Loucy (cell line): ENCODE results near the gene GPR137B.

ENCODE experiments used
- EZH2phosphoT487 ChIP-seq: fragments of 200-600 bp; IDR thresholded peaks from 2 replicates; pipeline ENCODE4 v1.6.1; 2018; ENCODE audit warnings: antibody characterized with exemption, mild to moderate bottlenecking, moderate library complexity, borderline replicate concordance
- TF ChIP-seq, protein P1 (sequence below): fragments of 200-600 bp; sonication (generic); conservative IDR thresholded peaks from 2 replicates; pipeline ENCODE4 v1.5.1; 2014; ENCODE audit warnings: mild to moderate bottlenecking, antibody characterized with exemption, low read length

DNA sequence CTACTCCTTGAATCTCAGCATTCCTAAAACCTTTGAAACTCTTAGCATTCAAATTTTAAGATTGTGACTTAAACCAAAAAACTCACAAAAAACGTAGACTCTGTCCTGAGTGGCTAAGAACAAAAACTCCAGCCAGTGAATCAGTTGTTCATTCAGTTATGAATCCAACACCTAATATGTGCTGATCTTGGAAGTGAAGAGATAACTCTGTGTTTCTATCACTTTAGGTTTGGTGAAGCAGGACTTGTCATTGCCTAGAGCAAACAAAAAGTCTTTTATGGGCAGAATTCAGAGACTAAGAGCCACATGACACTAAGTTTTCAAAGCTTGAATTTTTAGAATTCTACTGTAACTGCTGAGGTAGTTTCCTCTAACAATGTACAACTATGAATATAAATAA, 10.4 kb upstream of the GPR137B start:
- TF ChIP-seq, protein P1, sequence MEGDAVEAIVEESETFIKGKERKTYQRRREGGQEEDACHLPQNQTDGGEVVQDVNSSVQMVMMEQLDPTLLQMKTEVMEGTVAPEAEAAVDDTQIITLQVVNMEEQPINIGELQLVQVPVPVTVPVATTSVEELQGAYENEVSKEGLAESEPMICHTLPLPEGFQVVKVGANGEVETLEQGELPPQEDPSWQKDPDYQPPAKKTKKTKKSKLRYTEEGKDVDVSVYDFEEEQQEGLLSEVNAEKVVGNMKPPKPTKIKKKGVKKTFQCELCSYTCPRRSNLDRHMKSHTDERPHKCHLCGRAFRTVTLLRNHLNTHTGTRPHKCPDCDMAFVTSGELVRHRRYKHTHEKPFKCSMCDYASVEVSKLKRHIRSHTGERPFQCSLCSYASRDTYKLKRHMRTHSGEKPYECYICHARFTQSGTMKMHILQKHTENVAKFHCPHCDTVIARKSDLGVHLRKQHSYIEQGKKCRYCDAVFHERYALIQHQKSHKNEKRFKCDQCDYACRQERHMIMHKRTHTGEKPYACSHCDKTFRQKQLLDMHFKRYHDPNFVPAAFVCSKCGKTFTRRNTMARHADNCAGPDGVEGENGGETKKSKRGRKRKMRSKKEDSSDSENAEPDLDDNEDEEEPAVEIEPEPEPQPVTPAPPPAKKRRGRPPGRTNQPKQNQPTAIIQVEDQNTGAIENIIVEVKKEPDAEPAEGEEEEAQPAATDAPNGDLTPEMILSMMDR = no peak
- TF ChIP-seq EZH2phosphoT487 = no peak
